ENCODE data around the gene SSBP4.

Gene SSBP4

DNA sequence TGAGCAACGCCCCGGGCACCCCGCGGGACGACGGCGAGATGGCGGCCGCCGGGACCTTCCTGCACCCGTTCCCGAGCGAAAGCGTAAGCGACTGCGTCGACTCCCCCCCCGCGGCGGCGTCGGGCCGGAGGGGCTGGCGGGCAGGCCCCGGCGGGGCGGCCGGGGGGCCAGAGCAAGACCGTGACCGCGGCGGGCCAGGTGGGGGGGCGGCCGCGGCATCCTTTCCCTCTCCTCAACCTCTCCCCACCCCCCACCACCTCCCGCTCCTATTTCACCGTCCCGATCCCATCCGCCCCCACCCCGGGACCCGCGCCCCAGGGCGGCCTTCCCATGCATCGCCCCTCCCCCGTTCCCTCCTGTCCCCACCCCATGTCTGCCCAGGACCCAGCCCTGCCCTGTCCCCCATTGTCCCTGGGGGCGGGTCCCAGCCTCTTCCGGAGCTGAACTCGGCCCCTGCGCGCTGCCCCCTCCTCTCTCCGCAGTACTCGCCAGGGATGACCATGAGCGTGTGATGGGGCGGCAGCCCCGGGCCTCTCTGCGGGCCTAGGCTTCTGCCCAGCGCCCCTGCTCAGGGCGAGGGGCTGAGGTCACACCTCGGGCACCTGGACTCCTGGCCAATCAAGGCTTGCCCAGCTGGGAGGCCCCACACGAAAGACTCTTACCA, 14.7 kb downstream of the SSBP4 start:
- no peak for DNase-seq (ENCODE audit: low read depth)

DNA sequence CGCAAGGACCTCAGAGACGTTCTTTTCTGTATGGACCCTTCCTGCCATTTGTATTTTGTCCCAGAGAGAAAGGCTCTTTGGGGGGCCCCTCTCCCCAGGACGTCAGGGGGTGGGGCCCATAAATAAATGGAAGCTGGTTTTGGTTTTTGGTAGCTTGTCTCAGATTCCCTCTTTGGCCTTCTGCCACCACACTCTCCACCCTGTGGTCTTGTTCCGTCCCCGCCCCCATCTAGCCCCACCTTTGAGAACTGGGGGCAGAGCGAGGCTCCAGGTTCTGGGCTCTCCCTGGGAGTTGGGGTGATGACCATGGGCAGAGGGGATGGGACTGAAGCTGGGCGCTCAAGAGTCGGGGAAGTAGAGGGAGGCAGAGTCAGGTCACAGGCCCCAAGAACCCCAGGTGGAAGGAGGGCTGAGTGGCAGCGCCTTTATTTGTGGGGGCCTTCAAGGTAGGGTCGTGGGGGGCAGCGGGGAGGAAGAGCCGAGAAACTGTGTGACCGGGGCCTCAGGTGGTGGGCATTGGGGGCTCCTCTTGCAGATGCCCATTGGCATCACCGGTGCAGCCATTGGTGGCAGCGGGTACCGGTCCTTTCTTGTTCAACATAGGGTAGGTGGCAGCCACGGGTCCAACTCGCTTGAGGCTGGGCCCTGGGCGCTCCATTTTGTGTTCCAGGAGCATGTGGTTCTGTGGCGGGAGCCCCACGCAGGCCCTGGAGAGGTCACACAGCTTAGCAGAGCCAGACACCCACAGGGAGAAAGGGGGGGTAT, 15.4 kb downstream of the SSBP4 start:
- DNase-seq (ENCODE audit: low read depth): no peak

- no peak for DNase-seq (ENCODE audit: low read depth)
These were observed 16.1 kb downstream of the SSBP4 start for GRCh38 chr19:18435178-18435841.

DNA sequence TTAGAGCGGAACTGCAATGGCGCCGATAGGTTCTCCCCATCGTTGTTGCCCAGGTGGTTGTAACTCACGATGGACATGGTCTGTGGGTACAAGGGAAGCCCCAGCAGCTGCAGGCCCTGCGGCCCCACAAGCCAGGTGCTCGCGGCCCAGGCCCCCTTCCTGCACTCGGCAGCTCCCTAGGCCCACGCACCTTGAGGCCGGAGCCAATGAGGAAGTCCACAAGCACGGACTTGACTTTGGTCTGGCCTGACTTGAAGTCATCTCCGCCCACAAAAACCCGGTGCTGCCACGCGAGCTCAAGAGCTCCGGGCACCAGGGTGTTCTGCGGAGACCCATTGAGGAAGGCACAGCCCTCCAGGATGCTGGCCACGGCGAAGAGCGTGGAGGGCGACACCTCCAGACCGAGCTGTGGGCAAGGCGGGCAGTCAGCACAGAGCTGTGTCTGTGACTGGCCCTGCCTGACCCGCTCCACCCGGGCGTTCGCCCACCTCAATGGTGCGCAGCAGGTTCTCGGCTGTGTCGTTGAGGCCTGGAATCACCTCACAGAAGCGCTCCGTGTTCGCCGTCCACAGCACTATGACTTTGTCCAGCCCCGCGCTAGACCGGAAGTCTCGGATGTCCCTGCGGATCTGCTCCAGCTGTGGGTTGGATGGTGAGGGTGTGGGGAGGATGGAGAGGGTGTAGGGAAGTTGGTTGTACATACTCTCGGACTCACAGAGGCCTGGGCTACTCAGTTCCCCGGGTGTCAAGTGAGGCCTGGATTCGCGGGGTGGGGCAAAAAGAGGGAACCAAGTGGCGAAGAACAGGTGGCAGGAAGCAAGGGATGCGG, 16.9 kb downstream of the SSBP4 start:
- DNase-seq (ENCODE audit: low read depth): no peak

DNA sequence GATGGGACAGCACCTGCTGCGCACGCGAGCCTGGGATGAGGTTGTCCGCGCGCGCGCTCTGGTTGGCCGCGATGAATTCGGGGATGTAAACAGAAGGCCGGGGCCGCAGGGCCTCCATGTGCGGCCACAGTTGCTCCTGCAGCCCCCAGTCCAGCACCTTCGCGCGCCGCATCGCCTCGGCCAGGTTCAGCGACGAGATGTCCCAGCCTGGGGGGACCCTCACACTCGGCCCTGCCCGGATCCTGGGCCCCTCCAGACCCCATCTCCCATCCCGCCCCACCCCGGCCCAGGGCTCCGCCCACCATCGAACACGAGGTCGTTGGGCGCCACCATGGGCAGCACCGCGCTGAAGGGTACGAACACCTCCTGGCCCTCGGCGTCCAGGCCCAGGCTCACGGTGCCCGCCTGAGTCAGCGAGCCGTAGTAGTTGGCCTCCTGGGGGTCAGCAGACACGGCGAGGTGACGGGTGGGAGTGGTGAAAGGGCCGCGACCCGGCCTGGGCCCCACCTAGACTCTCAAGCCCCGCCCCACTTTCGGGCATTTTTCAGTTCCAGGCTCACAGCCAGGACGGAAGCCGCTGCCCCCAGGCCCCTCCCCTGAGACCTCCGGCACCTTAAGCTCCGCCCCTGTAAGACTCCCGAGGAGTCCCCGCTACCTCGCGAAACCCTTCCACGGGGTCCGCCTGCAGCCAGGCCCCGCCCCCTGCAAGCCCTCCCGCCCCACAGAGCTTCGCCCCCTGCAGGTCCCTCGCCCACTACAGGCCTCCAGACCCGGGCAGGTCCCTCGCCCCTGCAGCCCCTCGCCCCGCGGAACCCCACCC, 17.7 kb downstream of the SSBP4 start:
- DNase-seq (ENCODE audit: low read depth): no peak

GRCh38 chr19:18437491-18438330, 18.5 kb downstream of the SSBP4 start, which contains the start of gene ISYNA1:
Gene ISYNA1, minus strand, starts transcription at chr19:18438133. Its CDS starts 154 bp downstream, at chr19:18437979.
- DNase-seq (ENCODE audit: low read depth): no peak

DNA sequence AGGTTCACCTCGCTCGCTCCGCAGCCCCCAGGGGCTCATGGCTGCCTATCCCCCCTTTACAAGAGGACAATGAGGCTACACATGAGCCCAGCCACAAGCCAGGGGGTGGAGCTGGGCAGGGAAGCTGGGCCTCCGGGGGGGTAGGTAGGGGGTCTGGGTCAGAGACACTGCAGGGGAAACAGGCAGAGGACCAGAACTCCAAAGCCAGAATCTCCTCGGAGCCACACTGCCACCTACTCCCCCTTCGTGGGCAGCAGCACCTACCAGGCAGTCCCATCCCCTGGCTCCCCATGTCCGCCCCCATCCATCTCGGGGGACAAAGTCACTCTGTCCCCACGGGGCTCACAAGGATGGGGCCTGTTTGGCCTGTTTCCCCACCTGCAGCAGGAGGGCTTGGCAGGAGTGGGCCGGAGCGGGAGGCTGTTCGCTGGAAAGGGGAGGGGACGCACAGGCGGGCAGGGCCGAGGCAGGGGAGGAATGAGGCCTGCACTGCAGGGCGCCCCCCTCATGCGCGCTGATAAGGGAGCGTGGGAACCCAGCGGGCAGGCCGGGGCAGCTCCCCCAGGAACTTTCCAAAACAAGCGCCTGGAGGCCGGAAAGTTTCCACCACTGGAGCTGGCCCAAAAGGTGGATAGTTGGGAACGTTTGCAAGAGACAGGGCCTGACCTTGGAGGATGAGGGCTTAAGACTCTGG, 19.3 kb downstream of the SSBP4 start:
- DNase-seq (ENCODE audit: low read depth): no peak

GRCh38 chr19:18439025-18439909, 20.1 kb downstream of the SSBP4 start:
- no peak for DNase-seq (ENCODE audit: low read depth)

GRCh38 chr19:18439910-18440237, 20.7 kb downstream of the SSBP4 start:
- DNase-seq (ENCODE audit: low read depth): no peak

GRCh38 chr19:18440415-18440877, 21.2 kb downstream of the SSBP4 start:
- no peak for DNase-seq (ENCODE audit: low read depth)

DNA sequence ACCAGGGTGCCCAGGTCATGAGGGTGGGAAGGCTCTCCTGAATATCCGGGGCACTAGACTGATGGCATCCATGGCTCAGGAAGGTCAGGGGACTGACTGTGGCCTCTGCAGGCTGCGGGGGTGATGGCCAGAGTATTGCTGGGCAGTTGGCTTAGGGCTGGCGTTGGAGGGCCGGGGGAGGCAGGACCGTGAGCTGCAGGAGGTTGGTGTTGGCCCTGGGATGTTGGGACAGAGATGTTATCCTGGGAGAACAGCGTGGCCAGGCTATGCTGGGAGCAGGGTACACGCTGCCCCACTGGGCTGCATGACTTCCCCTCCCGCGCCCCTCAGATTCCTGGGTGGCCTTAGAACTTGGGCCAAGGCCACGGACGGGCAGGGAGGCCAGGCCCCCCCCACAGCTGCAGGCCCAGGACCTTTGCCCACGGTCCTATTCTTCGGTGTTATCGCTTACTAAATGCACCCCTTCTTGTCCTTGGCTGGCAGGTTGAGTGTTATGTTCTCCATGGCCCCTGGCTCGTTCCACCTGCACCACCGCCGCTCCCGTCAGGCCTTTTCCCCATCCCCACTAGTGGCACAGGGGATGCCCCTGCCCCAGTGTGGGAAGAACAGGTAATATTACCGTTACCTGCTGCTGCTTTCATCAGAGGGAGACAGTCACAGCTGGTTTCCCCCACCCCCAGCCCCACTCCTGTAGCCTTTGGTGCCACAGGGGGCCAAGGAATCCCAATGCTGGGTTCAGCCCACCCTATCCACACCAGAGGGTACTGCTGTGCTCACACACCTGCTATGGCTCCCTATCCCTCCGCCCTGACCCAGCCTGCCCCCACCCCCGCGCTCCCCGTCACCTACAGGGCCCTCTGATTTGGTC, 22.0 kb downstream of the SSBP4 start:
- no peak for DNase-seq (ENCODE audit: low read depth)

DNA sequence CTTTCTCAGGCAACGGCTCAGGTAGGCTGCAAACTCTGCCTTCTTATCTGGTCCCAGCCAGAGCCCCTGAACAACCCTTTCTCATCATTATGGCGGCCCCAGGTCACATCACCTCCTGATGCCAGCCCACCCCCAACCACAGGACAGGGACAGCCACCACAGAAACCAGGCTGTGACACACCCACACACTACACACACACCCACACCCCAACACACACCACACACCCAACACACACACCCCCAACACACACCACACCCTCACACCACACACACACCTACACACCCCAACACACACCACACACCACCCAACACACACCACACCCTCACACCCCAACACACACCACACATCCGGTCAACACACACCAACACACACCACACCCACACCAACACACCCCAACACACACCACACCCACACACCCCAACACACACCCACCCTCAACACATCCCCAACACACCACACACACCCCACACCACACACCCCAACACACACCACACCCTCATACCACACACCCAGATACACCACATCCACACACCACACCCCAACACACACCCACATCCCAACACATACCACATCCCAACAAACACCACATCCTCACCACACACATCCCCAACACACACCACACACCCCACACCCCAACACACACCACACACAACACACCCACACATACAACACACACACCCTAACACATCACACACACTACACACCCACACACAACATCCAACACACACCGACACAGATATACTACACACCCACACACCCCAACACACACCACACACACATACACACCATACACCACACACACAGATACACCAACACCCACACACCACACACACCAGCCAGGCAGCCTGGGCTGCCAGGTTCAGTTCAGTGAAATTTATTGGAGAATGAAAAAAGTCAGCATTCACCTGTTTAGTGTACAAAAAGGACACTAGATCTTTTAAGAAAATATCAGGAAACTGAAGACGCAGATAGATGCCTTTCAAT, 22.9 kb downstream of the SSBP4 start:
- DNase-seq (ENCODE audit: low read depth): no peak

GRCh38 chr19:18442941-18443340, 23.7 kb downstream of the SSBP4 start:
- DNase-seq (ENCODE audit: low read depth): no peak

GRCh38 chr19:18443406-18443805, 24.2 kb downstream of the SSBP4 start:
- no peak for DNase-seq (ENCODE audit: low read depth)

DNA sequence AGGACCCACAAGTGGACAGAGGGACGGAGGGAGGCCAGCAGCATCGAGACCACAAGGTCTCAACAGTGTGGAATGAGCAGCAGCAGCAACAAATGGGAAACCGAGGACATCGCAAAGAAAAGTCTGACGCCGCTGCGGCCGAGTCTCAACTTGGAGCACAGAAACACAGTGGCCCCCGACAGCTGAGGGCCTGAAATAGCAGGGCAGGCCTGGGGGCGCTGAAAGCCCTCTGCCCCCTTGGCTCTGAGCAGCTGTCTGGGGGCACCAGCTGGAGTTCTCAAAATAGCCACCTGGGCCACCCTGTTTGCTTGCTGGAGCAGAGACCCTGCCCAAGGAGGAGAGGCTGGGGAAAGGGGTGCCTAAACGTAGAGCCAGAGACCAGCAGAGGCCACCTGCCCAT, 24.6 kb downstream of the SSBP4 start:
- no peak for DNase-seq (ENCODE audit: low read depth)

- no peak for DNase-seq (ENCODE audit: low read depth)
These were observed 25.3 kb downstream of the SSBP4 start for GRCh38 chr19:18444513-18444912.
